ENCODE results near the gene UBA1.

Gene UBA1

DNA sequence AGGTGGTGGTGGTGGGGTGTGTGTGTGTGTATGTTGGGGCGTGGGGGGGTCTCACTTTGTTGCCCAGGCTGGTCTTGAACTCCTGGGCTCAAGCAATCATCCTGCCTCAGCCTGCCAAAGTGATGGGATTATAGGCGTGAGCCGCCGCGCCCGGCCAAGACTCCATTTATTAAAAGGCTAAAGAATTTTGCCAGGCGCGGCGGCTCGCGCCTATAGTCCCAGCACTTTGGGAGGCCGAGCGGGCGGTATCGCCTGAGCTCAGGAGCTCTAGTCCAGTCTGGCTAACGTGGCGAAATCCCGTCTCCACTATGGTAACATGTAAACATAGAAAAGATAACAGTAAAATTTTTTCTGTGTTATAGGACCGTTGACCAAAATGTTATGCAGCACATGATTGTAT is 3.7 kb upstream of the UBA1 start:
- no peak for DNase-seq

DNA sequence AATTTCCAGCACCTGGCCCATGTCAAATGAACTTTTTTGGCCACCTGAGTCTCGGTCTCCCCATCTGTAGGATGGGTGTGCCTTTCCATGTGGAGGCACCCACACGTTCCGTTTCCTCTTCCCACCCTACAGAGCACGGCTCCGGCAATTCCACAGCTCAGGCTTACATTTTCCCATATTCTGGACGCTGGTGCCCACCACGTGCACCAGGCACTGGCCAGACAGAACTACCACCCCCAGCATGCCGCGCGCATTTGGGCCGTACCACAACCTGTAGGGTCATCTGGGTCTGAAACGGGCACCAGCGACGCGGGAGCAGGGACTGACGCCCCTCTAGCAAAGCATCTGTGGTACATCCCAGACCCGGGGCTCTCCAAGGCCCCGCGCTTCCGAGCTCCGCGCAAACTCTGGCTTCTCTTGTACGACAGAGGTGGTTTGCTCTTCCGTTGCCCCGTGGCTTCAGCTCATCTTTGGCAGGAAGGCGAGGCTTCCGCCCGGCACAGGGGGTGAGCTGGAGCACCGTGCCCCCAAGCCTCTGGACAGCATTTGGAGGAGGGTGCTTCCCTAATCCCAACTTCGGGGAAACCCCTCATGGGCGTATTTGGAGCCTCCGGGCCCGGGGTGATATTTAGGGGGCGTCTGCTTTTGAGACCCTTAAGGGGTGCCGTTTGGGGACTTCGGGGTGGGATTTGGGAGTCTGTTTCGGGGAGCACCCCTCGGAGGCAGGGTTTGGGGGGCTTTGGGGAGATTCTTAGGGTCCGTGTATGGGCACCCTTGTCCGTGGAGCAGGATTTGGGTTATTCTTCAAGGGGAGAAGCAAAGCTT is 3.0 kb upstream of the UBA1 start:
- DNase-seq: peak; percentile 83 to 90 (median 87)

DNA sequence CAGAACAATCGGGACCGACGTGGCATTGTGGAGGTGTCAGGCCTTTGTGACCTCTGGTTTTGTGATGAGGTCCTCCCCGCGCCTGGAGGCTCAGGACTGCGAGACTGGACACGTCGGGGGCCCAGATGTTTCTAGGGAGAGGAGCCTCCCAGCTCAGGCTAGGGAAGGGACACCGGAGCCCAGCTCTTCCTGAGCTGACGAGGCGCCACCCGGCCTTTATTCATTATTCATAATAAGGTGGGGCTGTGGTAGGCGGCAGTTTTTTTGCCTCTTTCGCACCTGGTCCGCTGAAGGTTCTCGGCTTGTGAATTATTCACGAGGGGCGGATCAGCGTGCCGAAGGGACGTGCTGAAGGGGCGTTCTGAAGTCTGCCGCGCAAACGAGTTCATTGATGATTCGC is 2.3 kb upstream of the UBA1 start:
- peak in 3 of 4 experiments; percentile 3 to 32 (median 16) for DNase-seq

DNA sequence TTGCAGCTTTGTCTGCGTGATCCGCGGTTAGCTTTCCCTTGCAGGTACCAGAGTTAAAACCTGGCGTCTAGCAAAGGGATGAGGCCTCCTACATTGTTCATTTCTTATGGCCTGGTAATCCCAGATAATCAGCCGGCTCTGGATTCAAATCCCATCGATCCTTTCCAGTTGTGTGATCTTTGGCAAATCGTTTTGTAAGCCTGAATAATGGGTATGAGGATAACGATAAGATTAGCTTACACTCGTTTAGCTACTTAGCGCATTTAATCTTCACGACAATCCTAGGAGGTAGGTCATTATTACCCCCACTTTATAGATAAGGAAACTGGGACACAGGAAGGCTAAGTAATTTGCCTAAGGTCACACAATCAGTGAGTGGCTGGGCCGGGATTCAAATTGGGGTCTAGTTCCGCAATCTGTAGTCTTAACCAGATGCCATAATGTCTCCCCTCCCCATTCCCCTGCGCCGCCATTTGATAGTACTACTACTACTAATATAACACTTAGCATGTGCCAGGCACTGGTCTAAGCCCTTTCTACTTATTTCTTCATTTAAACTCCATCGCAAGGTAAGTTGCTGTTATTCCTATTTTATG is 1.7 kb upstream of the UBA1 start:
- no peak for DNase-seq

DNA sequence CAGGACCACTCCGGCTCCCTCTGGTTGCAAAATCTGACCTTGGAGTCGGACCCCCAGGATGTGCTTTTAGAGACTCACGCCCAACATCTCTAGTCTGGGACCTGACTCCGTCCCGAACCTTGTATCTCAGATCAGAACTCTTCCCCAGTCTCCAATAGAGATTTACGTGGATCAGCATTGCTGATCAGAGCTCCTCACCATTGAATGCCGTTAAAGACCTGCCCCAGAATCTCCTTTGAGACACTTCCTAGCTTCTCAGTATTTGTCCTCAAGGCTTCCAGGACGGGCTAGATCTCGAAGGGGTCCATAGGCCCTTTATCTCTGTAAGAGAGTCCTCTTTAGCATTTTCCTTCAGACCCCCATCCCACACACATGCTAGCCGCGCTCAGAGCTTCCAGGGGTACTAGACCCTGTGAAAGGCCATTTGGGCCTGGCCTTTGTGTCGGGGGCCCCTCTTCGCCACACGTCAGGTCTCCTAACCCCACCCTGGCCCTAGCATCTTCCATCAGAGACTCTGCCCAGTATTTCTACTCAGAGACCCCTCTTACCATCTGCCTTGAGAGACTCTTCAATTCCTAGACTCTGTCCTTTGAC is 662 bp downstream of the UBA1 start:
- DNase-seq: no peak

DNA sequence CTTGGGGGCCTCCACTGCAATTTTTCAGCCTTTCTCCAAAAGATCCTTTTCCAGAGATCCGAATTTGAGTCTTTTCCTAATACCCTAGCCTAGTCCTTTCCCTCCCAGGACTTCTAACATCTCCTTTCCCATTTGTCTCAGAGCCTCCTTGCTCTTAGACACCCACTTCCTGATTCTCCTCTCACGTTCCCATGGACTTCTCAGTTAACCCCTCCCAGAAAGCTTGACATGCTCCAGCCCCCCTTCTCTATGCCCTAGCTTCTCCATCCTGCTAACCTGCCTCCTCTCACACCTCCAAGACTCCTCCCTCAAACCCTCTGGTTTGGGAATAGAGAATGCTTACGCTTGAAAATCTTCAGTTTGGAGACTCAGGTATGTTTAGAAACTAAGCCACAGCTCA is 2.5 kb downstream of the UBA1 start:
- peak in 1 of 4 experiments; percentile 3 for DNase-seq

DNA sequence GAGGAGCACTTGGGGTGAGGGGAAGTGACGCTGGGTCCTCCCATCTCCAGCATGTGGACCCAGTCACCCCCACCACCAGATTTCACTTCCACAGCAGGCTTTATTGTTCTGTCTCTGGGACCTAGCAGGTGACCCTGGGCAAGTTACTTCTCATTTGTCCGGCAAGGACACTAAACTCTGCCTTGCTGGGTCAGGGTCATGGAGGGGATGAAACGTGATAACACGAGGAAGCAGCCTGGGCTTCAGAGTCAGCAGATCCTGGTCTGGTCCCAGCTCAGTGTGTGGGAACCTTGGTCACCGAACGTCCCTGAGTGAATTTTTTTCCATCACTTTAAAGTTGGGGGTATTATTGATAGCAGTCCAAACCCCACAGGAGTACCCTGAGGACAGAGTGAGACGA is 3.9 kb downstream of the UBA1 start:
- no peak for DNase-seq

DNA sequence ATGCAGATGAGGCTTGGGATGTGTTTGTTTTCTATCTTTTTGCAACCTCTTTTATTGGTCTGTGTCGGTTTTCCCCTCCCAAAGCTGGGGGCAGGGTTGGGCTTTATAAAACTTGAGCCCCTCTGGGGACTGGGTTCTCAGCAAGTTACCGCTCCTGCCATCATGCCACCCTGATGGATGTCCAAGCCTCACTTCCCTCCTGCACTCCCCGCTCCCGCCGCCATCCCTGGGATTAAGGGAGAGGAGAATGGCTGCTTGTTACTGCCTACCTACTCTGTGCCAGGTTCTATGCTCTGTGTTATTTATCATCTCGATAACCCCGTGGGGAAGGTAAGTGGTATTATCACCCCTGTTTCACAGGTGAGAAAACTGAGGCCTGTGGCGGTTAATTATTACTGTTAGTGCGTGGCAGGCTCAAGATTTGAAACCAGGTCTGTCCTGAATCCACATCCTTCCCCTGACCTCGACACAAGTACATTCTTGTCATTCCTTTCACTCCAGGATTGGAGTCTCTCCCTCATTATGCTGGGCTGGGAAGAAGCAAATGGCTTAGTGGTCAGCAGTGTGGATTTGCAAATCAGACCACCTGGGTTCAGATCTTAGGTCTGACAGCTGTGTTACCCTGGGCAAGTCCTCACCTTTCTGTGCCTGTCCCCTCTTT is 4.5 kb downstream of the UBA1 start:
- no peak for DNase-seq

DNA sequence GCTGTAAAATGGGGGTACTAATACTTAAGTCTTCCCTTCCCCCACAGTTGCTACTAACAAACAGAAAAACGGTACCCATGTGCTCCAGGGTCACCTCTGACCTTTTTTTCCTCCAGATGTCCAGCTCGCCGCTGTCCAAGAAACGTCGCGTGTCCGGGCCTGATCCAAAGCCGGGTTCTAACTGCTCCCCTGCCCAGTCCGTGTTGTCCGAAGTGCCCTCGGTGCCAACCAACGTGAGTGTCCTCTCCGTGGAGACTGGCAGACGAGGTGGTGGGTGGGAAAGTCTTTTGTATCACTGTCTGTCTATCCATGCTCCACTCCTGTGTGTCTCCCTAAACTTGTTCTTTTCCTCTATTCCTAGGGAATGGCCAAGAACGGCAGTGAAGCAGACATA is 5.1 kb downstream of the UBA1 start:
- DNase-seq: no peak

DNA sequence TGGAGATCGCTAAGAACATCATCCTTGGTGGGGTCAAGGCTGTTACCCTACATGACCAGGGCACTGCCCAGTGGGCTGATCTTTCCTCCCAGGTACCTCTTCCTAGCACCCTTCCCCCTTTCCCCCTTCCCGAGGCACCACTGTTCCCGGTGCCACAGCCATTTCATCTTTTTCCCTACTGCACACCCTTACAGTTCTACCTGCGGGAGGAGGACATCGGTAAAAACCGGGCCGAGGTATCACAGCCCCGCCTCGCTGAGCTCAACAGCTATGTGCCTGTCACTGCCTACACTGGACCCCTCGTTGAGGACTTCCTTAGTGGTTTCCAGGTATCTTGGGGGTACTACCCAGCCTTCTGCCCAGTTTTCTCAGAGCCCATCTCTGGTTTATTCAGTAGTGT is 5.7 kb downstream of the UBA1 start:
- DNase-seq: no peak

DNA sequence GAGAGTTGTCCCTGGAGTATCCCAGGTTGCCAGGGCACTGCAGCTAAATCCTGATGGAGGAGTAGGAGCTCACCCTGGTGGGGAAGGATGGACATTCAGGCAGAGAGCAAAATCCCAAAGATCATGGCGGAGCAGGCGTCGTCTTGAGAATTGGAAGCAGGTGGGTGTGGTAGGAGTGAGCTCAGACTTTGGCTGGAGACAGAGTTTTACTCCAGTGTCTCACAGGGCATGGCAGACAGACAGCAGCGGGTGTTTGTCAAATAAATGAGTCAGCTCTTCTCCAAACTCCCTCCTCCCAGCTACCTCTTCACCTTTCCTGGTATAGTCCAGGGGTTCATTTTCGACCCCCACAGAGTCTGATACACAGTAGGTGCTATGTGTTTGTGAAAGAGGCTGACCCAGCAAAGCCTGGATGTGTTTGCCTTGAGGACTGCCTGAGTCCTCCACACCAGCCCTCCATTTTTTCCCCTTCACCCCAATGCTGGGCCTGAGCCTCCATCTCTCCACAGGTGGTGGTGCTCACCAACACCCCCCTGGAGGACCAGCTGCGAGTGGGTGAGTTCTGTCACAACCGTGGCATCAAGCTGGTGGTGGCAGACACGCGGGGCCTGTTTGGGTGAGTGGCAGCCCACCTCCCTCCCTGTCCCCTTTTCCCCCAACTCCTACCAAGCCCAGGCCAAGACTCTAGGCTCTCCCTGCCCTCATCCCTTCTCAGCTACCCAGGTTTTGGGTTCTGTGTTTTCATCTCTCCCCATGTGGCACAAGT is 6.9 kb downstream of the UBA1 start:
- no peak for DNase-seq

DNA sequence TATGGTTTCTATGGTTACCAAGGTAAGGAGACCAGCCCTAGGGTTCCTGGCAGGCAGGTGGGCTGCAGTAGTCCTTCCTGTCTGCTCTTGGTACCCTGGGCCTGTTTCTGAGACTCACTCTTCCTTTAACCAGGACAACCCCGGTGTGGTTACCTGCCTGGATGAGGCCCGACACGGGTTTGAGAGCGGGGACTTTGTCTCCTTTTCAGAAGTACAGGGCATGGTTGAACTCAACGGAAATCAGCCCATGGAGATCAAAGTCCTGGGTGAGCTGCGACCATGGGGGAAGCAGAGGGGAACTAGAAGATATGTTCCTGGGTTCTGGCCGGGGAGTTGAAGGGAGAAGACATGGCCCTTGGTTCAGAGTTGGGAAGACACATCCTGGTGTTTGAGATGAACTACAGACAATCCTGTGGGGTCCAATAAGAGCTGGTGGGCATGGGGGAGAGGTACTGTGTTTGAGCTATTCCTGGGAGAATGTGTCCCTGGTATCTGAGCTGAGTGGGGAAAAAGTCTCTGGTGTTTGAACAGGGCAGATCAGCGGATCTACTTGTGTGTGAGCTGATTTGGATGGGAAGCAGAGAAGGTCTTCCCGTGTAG is 7.8 kb downstream of the UBA1 start:
- no peak for DNase-seq

DNA sequence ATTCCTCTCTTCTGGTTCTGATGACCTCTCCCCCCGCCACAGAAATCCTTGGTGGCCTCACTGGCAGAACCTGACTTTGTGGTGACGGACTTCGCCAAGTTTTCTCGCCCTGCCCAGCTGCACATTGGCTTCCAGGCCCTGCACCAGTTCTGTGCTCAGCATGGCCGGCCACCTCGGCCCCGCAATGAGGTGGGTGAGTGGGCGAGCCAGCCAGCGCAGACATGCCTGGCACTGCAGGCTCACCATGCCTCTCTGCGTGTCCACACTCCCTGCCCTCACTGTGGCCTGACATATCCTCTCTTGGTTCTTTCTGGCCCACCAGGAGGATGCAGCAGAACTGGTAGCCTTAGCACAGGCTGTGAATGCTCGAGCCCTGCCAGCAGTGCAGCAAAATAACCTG is 8.7 kb downstream of the UBA1 start:
- no peak for DNase-seq

DNA sequence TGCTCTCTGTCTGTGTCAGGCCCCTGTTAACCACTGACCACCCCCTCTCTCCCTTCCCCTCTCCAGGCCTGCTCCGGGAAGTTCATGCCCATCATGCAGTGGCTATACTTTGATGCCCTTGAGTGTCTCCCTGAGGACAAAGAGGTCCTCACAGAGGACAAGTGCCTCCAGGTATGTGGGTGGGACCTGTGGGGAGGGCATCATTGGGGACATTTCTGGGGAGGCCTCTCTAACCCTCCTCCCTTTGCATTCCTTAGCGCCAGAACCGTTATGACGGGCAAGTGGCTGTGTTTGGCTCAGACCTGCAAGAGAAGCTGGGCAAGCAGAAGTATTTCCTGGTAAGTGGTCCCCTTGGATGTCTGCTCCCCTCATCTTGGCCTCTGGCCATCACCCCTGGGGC is 9.2 kb downstream of the UBA1 start:
- no peak for DNase-seq

DNA sequence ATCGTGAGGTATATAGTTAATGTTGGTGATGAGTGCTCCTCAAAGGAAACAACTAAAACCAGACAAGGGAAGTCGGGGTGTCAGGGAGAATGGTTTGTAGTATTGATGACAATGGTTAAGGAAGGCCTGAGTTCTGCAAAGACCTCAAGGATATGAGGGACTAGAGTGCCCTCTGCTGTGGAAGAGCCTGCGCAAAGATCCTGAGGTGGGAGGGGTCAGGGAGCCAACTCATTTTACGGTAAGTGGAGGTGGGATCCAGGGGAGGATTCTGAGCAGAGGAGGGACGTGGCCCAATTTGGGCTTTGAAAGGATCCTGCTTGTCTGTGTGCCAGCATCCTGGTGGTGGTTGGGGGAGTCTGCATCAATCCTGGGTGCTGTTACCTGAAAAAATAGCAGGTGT is 11.3 kb downstream of the UBA1 start:
- no peak for DNase-seq

DNA sequence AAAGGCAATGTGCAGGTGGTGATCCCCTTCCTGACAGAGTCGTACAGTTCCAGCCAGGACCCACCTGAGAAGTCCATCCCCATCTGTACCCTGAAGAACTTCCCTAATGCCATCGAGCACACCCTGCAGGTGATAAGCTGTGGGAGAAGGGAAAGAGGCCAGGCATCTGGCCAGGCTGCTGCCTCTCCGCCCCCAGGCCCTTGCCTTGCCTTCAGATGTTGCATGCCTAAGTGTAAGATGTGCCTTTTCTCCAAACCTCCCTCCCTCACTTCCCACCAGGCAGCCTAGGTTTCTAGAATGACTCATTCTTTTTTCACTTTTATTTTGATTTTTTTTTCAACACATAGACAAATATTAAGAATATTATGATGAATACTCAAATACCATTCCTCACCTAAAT is 12.7 kb downstream of the UBA1 start:
- no peak for DNase-seq

DNA sequence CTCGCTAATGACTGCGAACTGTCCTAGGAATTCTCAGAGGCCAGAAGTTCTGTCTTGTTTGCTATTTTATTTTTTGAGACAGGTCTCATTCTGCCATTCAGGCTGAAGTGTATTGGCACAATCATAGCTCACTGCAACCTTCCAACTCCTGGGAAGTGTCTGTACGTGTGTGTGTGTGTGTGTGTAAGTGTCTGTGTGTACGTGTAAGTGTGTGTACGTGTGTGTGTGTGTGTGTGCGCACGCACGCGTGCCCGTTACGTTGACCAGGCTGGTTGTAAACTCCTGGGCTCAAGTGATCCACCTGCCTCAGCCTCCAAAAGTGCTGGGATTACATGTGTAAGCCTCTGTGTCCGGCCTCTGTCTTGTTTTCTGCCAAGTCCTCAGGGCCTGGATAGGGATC is 14.5 kb downstream of the UBA1 start:
- DNase-seq: no peak

DNA sequence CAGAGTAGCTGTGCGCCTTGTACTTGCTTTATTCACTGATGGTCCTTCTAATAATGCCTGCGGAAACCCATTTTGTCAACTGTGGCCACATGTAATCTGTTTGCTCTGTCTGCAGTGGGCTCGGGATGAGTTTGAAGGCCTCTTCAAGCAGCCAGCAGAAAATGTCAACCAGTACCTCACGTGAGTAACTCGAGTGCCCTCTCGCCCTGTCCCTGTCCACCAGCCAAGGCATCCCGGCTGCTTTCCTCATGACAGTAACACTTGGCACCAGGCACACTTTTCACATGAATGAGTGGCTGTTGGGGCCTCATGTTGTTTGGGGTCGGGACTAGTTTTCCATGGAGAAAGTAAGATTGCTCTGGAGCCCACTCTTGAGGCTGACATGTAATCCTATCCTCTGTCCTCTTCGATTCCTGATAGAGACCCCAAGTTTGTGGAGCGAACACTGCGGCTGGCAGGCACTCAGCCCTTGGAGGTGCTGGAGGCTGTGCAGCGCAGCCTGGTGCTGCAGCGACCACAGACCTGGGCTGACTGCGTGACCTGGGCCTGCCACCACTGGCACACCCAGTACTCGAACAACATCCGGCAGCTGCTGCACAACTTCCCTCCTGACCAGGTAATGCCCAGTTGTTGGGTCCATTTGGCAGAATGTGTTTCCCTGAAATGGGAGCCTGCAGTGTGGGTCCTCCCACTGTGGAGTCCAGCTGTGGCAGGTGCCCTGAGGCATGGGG is 16.0 kb downstream of the UBA1 start:
- DNase-seq: no peak

DNA sequence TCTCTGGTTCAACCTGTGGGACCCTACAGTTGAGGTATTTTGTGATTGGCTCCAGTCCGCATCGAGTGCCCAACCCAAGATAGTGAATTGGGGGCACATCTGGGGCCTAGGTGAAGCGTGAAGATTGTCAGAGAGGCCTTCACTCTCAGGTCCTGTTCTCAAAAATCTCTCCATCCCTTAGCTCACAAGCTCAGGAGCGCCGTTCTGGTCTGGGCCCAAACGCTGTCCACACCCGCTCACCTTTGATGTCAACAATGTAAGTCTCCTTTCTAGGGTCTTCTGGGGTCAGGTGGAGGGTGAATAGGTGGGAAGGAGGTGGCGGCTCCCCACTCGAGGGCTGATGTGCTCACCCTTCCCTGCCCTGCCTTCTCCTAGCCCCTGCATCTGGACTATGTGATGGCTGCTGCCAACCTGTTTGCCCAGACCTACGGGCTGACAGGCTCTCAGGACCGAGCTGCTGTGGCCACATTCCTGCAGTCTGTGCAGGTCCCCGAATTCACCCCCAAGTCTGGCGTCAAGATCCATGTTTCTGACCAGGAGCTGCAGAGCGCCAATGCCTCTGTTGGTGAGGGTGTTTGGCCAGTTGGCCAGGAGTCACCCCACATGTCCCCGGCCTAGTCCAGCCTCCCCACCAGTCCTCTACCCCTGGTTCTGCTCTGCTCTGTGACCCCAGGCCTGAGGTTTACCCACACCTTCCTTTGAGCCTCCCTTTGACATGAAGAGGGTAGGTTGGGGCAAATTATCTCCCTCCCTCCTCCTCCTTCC is 17.2 kb downstream of the UBA1 start:
- DNase-seq: no peak

DNA sequence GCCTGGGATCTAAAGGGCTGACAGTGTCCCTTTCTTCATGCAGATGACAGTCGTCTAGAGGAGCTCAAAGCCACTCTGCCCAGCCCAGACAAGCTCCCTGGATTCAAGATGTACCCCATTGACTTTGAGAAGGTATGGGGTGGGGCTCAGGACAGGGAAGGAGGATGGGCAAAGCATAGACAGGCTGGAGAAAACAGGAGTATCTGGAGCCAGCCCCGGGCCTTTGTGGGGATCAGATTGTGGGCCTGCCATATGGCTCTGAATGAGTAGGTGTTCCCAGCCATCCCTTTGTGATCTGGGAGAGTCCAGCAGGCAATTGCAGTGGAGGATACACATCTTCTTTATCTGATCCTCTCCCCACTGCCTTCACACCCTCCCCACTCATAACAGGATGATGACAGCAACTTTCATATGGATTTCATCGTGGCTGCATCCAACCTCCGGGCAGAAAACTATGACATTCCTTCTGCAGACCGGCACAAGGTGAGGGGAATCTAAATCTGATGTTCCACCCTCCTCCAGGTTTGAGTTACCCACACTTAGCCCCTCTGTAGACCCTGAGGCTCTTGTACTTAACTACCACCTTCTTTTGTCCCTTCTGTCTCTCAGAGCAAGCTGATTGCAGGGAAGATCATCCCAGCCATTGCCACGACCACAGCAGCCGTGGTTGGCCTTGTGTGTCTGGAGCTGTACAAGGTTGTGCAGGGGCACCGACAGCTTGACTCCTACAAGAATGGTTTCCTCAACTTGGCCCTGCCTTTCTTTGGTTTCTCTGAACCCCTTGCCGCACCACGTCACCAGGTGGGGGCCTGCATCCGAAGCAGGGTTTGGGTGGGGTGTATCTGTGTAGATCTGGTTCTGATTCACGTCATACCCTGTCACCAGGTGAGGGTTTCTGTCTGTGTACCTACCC is 19.0 kb downstream of the UBA1 start:
- DNase-seq: no peak
